Measurements from ENCODE around the gene AKR1A1. TPM values are rescaled to one million over a fixed set of nuclear protein-coding genes. Genes with fewer than 3 reads are reported as not detected.
A peak's percentile ranks its signal among the peaks of the same experiment; 100 is the strongest.

The AKR1A1 gene
- total and polyA plus RNA-seq, 2 donors = 130 to 147 TPM

DNA sequence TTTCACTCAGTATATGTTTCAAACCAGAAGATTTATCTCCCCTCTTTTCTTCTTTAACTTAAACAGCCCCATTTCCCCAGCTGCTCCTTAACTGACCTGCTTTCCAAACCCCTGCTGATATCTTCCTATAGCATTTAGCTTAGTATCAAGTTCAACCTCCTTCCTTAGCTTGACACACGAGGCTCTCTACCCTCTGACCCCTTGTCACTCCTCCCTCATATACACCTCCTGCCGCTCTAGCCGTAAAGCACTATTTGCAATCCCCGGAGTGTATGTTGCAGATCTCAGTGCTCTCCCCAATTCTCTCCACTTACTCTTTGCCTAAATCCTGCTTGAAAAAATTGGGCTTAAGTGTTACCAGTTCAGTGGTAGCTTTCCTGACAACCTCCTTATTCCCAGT is 13.7 kb upstream of the AKR1A1 start:
- H3K27ac ChIP-seq (ENCODE audit: low read depth in 1 of 2, low read length in 1 of 2) = no peak overlapping the region
- no peaks in the 10 kb centered on the region for H3K27me3 ChIP-seq (ENCODE audit: control insufficient read depth in 2 of 2, insufficient read depth in 1 of 2, low read length in 1 of 2)
- 86% methylated on average over 4 of the region's 4 CpGs for WGBS
- no peak overlapping the region for H3K4me3 ChIP-seq (ENCODE audit: low read length in 2 of 2)
- H3K36me3 ChIP-seq (ENCODE audit: control insufficient read depth in 2 of 2, insufficient read depth in 2 of 2, low read length in 1 of 2) = no peaks in the 10 kb centered on the region
- no peak for DNase-seq (ENCODE audit: low read depth in 6 of 9, low spot score in 9 of 9)
- H3K4me1 ChIP-seq (ENCODE audit: control insufficient read depth in 2 of 2, insufficient read depth in 2 of 2, low read length in 2 of 2) = no peaks in the 10 kb centered on the region
- no peaks in the 10 kb centered on the region for H3K9me3 ChIP-seq (ENCODE audit: control insufficient read depth in 2 of 2, insufficient read depth in 1 of 2, low read length in 1 of 2)

DNA sequence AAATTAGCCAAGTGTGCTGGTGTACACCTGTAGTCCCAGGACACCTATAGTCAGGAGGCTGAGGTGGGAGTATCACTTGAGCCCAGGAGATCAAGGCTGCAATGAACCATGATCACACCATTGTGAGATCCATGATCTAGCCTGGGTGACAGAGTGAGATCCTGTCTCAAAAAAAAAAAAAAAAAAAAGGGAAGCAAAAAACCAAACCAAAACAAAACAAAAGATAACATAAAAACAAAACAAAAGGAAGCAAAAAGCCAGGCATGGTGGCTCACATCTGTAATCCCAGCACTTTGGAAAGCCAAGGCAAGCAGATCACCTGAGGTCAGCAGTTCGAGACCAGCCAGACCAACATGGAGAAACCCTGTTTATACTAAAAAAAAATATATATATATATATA is 9.4 kb upstream of the AKR1A1 start:
- WGBS = 98% methylated on average over 1 of the region's 1 CpG
- Histone ChIP-seq H3K4me1 (ENCODE audit: control insufficient read depth in 2 of 2, insufficient read depth in 2 of 2, low read length in 2 of 2) (peaks cover 9 to 32% of the 10 kb centered on the region in 2 donors), H3K27ac (ENCODE audit: low read depth in 1 of 2, low read length in 1 of 2) (no peak overlapping the region)

DNA sequence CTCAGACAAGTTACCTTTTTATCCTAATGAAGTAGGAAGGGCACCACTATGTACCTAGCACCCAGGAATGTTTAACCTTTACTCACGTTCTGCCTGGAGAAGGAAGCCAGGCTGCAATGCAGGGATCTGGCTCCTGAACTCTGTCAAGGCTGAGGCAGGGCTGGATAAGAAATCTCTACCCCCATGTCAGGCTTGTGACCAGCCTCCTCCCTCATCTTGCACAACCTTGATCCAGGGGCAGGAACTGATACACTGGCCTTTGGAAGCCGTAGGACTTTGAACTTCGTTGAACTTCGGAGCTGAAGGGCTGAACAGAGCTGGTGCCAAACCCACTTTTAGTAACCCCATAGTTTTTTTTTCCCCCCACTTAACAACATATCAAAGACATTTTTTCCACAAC is 8.0 kb upstream of the AKR1A1 start:
- Histone ChIP-seq H3K27me3 (ENCODE audit: control insufficient read depth in 2 of 2, insufficient read depth in 1 of 2, low read length in 1 of 2) (no peaks in the 10 kb centered on the region), H3K36me3 (ENCODE audit: control insufficient read depth in 2 of 2, insufficient read depth in 2 of 2, low read length in 1 of 2) (no peaks in the 10 kb centered on the region), H3K4me1 (ENCODE audit: control insufficient read depth in 2 of 2, insufficient read depth in 2 of 2, low read length in 2 of 2) (peaks cover 9 to 33% of the 10 kb centered on the region in 2 donors), H3K9me3 (ENCODE audit: control insufficient read depth in 2 of 2, insufficient read depth in 1 of 2, low read length in 1 of 2) (peaks cover 0 to 2% of the 10 kb centered on the region in 2 donors), H3K4me3 (ENCODE audit: low read length in 2 of 2) (no peak overlapping the region), H3K27ac (ENCODE audit: low read depth in 1 of 2, low read length in 1 of 2) (no peak overlapping the region)
- no peak for DNase-seq (ENCODE audit: low read depth in 6 of 9, low spot score in 9 of 9)
- WGBS = 90% methylated on average over 4 of the region's 4 CpGs

More for the DNA sequence above, 9.4 kb upstream of the AKR1A1 start:
- DNase-seq (ENCODE audit: low read depth in 6 of 9, low spot score in 9 of 9) = no peak
- Histone ChIP-seq H3K36me3 (ENCODE audit: control insufficient read depth in 2 of 2, insufficient read depth in 2 of 2, low read length in 1 of 2) (no peaks in the 10 kb centered on the region), H3K9me3 (ENCODE audit: control insufficient read depth in 2 of 2, insufficient read depth in 1 of 2, low read length in 1 of 2) (peaks cover 0 to 2% of the 10 kb centered on the region in 2 donors), H3K4me3 (ENCODE audit: low read length in 2 of 2) (no peak overlapping the region), H3K27me3 (ENCODE audit: control insufficient read depth in 2 of 2, insufficient read depth in 1 of 2, low read length in 1 of 2) (no peaks in the 10 kb centered on the region)

DNA sequence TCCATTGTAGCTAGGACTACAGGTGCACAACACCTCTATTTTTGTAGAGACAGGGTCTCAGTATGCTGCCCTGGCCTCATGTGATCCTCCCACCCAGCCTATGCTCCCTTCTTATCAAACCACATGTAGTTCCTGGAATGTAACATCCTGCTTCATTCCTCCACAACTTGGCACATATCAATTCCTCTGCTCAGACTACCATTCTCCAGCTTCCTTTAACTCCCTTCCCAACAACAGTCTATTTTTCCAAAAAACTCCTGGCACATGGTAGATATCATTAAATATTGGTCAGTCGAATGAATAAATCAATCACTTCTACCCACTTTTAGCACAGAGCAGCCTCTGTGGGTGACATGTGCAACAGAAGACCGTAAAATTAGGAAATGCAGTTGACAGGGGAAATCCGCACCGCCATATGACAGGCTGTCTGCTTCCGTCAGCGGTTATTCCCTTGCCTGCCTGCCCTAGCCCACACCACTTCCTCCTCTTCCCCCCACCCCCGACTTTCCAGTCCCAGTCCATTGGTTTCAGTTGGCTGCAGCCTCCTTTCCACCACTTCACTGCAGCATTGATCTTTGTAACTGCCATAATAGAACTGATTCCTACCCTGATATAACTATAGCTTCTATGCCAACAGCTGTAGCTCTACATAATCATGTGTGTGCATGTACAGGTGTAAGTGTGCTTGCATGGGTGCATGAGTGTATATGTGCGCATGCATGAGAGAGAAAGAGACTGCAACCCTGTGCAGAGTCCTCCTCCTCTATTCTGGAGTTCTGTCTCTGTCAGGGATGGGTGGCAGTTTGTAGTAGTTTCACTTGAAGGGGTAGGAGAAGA is 6.8 kb upstream of the AKR1A1 start:
- no peaks in the 10 kb centered on the region for H3K27me3 ChIP-seq (ENCODE audit: control insufficient read depth in 2 of 2, insufficient read depth in 1 of 2, low read length in 1 of 2)
- 6% methylated on average over 8 of the region's 8 CpGs for WGBS
- H3K27ac ChIP-seq (ENCODE audit: low read depth in 1 of 2, low read length in 1 of 2) = peak overlapping the region; percentile 77 to 78
- no peak overlapping the region for H3K4me3 ChIP-seq (ENCODE audit: low read length in 2 of 2)
- H3K4me1 ChIP-seq (ENCODE audit: control insufficient read depth in 2 of 2, insufficient read depth in 2 of 2, low read length in 2 of 2) = peaks cover 9 to 33% of the 10 kb centered on the region in 2 donors
- peaks cover 0 to 2% of the 10 kb centered on the region in 2 donors for H3K9me3 ChIP-seq (ENCODE audit: control insufficient read depth in 2 of 2, insufficient read depth in 1 of 2, low read length in 1 of 2)
- H3K36me3 ChIP-seq (ENCODE audit: control insufficient read depth in 2 of 2, insufficient read depth in 2 of 2, low read length in 1 of 2) = no peaks in the 10 kb centered on the region
- DNase-seq (ENCODE audit: low read depth in 6 of 9, low spot score in 9 of 9) = peak in 8 of 9 donors; percentile 26 to 77 (median 48)

DNA sequence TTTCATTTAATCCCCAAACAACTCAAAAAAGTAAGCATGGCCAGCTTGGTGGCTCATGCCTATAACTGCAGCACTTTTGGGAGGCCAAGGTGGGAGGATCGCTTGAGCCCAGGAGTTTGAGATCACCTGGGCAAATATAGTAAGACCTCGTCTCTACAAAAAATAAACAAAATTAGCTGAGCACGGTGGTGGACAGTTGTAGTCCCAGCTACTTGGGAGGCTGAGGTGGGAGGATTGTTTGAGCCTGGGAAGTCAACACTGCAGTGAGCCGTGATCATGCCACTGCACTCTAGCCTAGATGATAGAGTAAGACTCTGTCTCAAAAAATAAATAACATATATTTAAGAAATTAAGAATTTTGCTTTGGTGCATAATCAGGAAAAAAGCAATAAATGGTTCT is 6.1 kb upstream of the AKR1A1 start:
- WGBS = 97% methylated on average over 4 of the region's 4 CpGs
- H3K4me3 ChIP-seq (ENCODE audit: low read length in 2 of 2) = no peak overlapping the region
- H3K27me3 ChIP-seq (ENCODE audit: control insufficient read depth in 2 of 2, insufficient read depth in 1 of 2, low read length in 1 of 2) = no peaks in the 10 kb centered on the region
- no peak for DNase-seq (ENCODE audit: low read depth in 6 of 9, low spot score in 9 of 9)
- H3K9me3 ChIP-seq (ENCODE audit: control insufficient read depth in 2 of 2, insufficient read depth in 1 of 2, low read length in 1 of 2) = peaks cover 0 to 2% of the 10 kb centered on the region in 2 donors
- H3K27ac ChIP-seq (ENCODE audit: low read depth in 1 of 2, low read length in 1 of 2) = peak overlapping the region in 1 of 2 donors; percentile 78
- peaks cover 9 to 33% of the 10 kb centered on the region in 2 donors for H3K4me1 ChIP-seq (ENCODE audit: control insufficient read depth in 2 of 2, insufficient read depth in 2 of 2, low read length in 2 of 2)
- no peaks in the 10 kb centered on the region for H3K36me3 ChIP-seq (ENCODE audit: control insufficient read depth in 2 of 2, insufficient read depth in 2 of 2, low read length in 1 of 2)

DNA sequence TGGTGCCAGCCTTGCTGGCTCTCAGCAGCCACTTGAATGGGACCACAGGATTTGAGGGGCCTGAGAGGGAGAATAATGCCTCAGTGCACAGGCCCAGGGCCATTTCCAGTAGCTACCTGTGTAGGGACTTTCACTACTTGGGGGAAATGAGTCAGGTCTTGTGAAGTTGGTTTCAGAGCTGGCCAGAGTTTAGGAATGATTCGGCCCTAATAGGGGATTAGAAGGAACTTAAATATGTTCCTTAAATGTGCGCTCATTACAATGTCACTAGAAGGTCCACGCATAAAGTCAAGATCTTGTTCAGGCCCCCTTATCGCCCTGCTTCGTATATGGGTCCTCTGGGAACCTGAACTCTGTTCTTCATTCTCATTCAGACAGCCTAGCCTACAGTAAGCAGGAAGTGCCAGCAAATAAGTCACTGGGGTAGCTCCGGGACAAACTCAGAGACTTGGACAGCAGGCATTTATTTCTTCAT is 5.6 kb upstream of the AKR1A1 start:
- Histone ChIP-seq H3K4me1 (ENCODE audit: control insufficient read depth in 2 of 2, insufficient read depth in 2 of 2, low read length in 2 of 2) (peaks cover 9 to 34% of the 10 kb centered on the region in 2 donors), H3K27ac (ENCODE audit: low read depth in 1 of 2, low read length in 1 of 2) (no peak overlapping the region), H3K9me3 (ENCODE audit: control insufficient read depth in 2 of 2, insufficient read depth in 1 of 2, low read length in 1 of 2) (peaks cover 0 to 2% of the 10 kb centered on the region in 2 donors), H3K4me3 (ENCODE audit: low read length in 2 of 2) (no peak overlapping the region), H3K27me3 (ENCODE audit: control insufficient read depth in 2 of 2, insufficient read depth in 1 of 2, low read length in 1 of 2) (no peaks in the 10 kb centered on the region), H3K36me3 (ENCODE audit: control insufficient read depth in 2 of 2, insufficient read depth in 2 of 2, low read length in 1 of 2) (no peaks in the 10 kb centered on the region)
- no peak for DNase-seq (ENCODE audit: low read depth in 6 of 9, low spot score in 9 of 9)
- 62% methylated on average over 6 of the region's 6 CpGs for WGBS

DNA sequence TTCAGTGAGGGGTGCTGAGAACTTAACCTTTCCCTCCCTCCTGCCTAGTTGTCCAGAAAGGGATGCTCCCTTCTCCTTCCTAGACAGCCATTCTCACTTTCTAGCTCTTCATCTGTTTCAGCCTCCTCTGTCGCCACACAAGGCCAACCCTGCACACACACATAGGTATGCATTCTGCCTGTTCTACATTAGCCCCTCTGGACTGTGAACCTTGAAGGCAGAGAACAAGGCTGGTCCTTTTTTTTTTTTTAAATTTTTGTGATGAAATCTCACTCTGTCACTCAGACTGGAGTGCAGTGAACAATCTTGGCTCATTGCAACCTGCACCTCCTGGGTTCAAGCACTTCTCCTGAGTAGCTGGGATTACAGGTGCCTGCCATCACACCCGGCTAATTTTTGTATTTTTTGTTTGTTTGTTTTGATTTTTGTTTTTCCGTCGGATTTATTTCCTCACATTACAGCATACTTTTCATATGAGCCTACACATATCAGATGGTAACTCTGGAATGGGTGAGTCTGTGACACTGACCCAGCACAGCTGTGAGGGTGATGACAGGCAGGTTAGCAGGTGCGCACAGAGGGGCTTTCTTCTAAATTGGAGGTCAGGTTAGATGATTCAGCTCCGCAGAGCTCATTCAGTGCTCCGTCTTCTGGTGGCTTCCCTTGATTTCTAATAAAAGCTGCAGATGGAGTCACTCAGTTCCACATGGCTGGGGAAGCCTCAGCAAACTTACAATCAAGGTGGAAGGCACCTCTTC is 4.9 kb upstream of the AKR1A1 start:
- 92% methylated on average over 7 of the region's 7 CpGs for WGBS
- H3K9me3 ChIP-seq (ENCODE audit: control insufficient read depth in 2 of 2, insufficient read depth in 1 of 2, low read length in 1 of 2) = peaks cover 0 to 2% of the 10 kb centered on the region in 2 donors
- H3K4me3 ChIP-seq (ENCODE audit: low read length in 2 of 2) = no peak overlapping the region
- H3K4me1 ChIP-seq (ENCODE audit: control insufficient read depth in 2 of 2, insufficient read depth in 2 of 2, low read length in 2 of 2) = peaks cover 11 to 39% of the 10 kb centered on the region in 2 donors
- H3K36me3 ChIP-seq (ENCODE audit: control insufficient read depth in 2 of 2, insufficient read depth in 2 of 2, low read length in 1 of 2) = no peaks in the 10 kb centered on the region
- H3K27ac ChIP-seq (ENCODE audit: low read depth in 1 of 2, low read length in 1 of 2) = no peak overlapping the region
- no peak for DNase-seq (ENCODE audit: low read depth in 6 of 9, low spot score in 9 of 9)
- no peaks in the 10 kb centered on the region for H3K27me3 ChIP-seq (ENCODE audit: control insufficient read depth in 2 of 2, insufficient read depth in 1 of 2, low read length in 1 of 2)

DNA sequence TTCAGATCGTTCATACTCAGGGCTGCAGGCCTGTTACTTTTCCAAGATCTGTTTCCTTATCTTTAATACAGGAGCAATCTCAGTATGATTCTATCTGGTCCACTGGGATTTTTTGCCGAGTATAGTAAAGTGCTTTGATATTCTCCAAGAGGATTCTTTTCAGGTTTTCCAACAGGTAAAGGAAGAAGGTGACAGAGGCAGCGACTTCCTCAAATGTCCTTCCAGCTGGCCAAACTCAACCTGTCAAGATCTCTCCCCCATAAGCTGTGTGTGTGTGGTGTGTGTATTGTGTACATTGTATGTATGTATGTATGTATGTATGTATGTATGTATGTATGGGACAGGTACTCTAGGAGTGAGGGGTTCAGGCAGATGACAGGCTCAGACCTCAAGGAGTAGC is 1.1 kb downstream of the AKR1A1 start:
- Histone ChIP-seq H3K4me1 (ENCODE audit: control insufficient read depth in 2 of 2, insufficient read depth in 2 of 2, low read length in 2 of 2) (peaks cover 9 to 15% of the 10 kb centered on the region in 2 donors), H3K9me3 (ENCODE audit: control insufficient read depth in 2 of 2, insufficient read depth in 1 of 2, low read length in 1 of 2) (no peaks in the 10 kb centered on the region), H3K27ac (ENCODE audit: low read depth in 1 of 2, low read length in 1 of 2) (peak overlapping the region in 1 of 2 donors; percentile 22), H3K36me3 (ENCODE audit: control insufficient read depth in 2 of 2, insufficient read depth in 2 of 2, low read length in 1 of 2) (peaks cover 7 to 19% of the 10 kb centered on the region in 2 donors), H3K27me3 (ENCODE audit: control insufficient read depth in 2 of 2, insufficient read depth in 1 of 2, low read length in 1 of 2) (no peaks in the 10 kb centered on the region), H3K4me3 (ENCODE audit: low read length in 2 of 2) (peak overlapping the region; percentile 68 to 87)
- WGBS = 8% methylated on average over 3 of the region's 3 CpGs
- DNase-seq (ENCODE audit: low read depth in 6 of 9, low spot score in 9 of 9) = no peak

DNA sequence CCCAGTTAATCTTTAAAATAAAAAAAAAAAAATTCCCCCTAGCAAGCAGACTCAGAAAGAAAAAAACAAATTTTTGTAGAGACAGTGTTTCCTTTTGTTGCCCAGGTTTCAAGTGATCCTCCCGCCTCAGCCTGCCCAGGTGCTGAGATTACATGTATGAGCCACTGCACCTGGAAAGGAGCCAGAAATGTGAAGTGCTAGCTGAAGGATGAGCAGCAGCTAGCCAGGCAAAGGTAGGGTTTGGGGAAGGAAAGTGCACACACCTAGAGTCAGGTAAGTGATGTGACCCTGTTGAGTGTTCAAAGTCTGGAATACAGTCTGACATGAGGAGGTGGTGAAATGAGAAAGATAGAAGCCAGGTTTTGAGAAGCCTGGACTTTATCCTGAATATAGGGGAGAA is 1.7 kb downstream of the AKR1A1 start:
- 83% methylated on average over 1 of the region's 1 CpG for WGBS
- DNase-seq (ENCODE audit: low read depth in 6 of 9, low spot score in 9 of 9) = peak in 1 of 9 donors; percentile 31
- no peak overlapping the region for H3K27ac ChIP-seq (ENCODE audit: low read depth in 1 of 2, low read length in 1 of 2)
- H3K4me1 ChIP-seq (ENCODE audit: control insufficient read depth in 2 of 2, insufficient read depth in 2 of 2, low read length in 2 of 2) = peaks cover 9 to 15% of the 10 kb centered on the region in 2 donors
- H3K27me3 ChIP-seq (ENCODE audit: control insufficient read depth in 2 of 2, insufficient read depth in 1 of 2, low read length in 1 of 2) = no peaks in the 10 kb centered on the region
- no peak overlapping the region for H3K4me3 ChIP-seq (ENCODE audit: low read length in 2 of 2)
- H3K36me3 ChIP-seq (ENCODE audit: control insufficient read depth in 2 of 2, insufficient read depth in 2 of 2, low read length in 1 of 2) = peaks cover 7 to 19% of the 10 kb centered on the region in 2 donors
- no peaks in the 10 kb centered on the region for H3K9me3 ChIP-seq (ENCODE audit: control insufficient read depth in 2 of 2, insufficient read depth in 1 of 2, low read length in 1 of 2)
